COLO668 (cell line): ENCODE results near the gene CCL16.
A peak's percentile ranks its signal among the peaks of the same experiment; 100 is the strongest.
"Not testable (repeated sequence)": the region's sequence is repeated elsewhere in the genome, so short reads cannot be mapped to it uniquely, and the experiment has no call there.

Source experiments
- DNase-seq: peaks from one replicate; lab custom pipeline; 2025; ENCODE audit not compliant: unreplicated experiment; lab: John Stamatoyannopoulos, UW

CCL16 gene

GRCh38 chr17:35981246-35981645 lies at the start of gene CCL16:
Gene CCL16 (minus strand): TSS chr17:35981497. CDS start chr17:35981420, 77 bp downstream.
- no peak for DNase-seq

DNA sequence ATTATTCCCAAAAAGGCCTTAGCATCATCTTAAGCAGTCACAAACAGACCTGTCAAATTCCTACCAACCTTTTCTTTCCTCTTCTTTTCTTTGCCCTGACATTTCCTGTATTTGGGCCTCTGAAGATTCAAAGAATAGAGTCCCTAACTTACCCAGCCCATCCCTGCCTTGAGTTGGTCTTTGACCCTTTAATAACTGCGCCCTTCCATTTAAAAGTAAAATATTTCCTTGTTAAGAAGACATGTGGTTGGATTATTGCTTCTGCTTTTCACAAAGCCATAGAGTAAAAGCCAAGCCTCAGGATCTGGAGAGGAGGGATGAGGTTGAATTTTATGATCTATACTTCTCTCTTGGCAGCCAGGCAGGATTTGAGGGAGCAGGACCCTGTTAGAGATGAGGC lies 49.7 kb upstream of the CCL16 start:
- no peak for DNase-seq

DNA sequence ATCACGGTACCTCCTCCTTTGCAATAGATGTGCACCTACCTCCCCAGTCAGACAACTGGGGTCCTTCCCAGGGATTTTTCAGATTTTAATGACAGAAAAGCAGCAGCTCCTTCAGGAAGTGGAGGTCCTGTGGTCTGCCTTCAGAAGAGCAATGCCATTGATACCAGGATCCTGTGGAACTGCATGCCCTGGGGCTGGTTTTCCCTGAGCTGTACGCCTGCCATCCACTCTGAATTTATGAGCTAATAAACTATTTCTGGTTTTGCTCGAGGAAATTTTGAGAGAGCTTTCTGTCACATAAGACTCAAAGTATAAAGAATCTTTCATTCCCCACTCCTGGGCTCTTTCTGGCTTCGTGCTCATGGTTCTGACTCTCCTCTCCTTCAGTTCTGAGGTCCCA lies 46.5 kb upstream of the CCL16 start:
- DNase-seq: no peak

- DNase-seq: no peak
These were observed 43.0 kb upstream of the CCL16 start for GRCh38 chr17:36024106-36024869.

DNA sequence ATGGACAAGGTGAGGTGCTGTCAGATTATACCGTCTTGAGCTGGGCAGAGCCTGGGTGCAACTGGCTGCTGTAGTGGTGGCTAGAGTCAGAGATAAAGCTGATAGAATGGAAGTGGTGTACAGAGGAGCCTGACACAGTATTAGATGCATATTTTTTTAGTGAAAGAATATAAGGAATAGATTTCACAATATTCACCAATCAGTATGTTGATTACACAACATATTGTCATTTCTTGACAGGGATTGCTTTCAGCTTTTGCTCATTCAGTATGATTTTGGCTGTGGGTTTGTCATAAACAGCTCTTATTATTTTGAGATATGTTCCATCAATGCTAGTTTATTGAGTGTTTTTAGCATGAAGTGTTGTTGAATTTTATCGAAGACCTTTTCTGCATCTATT lies 38.1 kb upstream of the CCL16 start:
- no peak for DNase-seq

DNA sequence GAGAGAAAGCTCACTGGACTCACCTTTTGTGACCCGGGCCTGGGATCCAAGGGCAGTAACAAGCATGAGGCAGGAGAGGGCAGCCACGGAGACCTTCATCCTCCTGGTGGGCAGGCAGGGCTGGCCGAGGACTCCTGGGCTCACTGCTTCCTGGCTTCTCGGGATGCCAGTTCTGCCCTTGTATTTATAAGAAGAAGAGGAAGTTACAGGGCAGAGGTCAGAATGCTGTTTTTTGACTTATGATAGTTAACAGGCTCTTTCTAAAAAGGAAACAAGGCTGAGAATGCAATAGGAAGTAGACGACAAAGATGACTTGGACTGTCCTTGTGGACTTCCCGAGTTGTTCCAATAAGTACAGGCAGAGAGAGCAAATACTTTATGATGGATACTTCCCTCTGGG lies 36.5 kb upstream of the CCL16 start, which contains the start of gene CCL23:
Gene CCL23 (minus strand): TSS at position 174 of the 400 bp plus-strand sequence. CDS start 75 bp downstream, at position 99.
- DNase-seq: no peak

GRCh38 chr17:36016555-36016954 lies 35.3 kb upstream of the CCL16 start:
- no peak for DNase-seq

GRCh38 chr17:36015895-36016294 lies 34.6 kb upstream of the CCL16 start:
- not testable (repeated sequence) for DNase-seq

DNA sequence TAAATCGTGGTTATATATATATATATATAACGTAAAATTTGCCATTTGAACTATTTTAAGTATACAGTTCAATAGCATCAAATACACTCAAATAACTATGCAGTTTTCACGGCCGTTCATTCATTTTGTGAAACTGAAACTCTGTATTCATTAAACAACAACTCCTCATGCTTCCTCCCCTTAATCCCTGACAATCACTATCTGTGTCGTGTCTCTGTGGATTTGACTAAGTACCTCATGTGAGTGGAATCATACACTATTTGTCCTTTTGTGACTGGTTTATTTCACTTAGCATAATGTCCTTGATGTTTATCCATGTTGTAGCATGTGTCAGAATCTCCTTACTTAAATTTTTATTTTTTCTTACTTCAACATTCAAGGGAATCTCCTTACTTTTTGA lies 33.6 kb upstream of the CCL16 start:
- DNase-seq: no peak

GRCh38 chr17:36011201-36011600 lies 29.9 kb upstream of the CCL16 start:
- DNase-seq: no peak

GRCh38 chr17:36008998-36009665 lies 27.8 kb upstream of the CCL16 start:
- DNase-seq: peak; percentile 4

GRCh38 chr17:36004594-36005108 lies 23.4 kb upstream of the CCL16 start:
- no peak for DNase-seq

DNA sequence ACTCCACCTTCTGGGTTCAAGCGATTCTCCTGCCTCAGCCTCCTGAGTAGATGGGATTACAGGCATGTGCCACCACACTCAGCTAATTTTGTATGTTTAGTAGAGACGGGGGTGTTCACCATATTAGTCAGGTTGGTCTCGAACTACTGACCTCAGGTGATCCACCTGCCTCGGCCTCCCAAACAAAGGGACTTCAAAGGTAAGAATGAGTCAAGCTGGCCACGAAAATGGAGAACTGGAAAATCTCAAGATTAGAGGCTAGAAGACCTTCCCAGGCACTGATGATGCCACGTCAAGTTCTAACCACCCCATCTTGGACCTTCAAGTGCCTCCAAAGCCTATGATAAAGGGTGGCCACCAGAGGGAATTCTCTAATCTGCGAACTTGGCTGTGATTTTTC lies 21.3 kb upstream of the CCL16 start:
- DNase-seq: no peak

DNA sequence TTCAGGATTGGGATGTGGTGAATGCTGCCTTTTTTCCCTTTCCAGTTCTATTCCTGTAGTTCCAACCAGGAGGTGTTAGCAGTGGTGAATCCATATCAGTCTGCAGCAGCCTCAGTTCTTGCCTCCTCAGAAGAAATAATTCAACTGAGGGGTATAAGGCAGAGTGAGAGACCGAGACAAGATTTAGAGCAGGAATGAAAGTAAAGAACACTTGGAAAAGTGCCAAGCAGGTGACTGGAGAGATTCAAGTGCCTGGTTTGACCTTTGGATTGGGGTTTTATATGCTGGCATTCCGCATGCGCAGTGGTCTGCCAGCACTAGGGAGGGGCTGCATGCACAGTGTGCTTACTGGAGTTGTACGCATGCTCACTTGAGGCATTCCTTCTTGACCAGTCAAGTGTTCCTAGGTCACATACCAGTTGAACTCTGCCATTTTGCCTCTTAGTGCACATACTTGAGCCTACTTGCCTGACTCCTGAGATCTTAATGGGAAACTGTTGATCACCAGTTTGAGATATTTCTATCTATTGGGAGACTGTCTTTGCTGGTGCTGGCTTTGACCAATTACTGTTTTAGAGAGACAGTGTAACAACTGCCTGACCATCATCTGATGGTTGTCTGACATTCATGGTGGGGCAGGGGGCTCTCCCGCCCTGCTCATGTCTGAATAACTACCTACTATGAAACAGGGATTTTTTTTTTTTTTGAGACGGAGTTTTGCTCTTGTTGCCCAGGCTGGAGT lies 20.7 kb upstream of the CCL16 start:
- peak; percentile 44 for DNase-seq

GRCh38 chr17:36001110-36001771 lies 19.9 kb upstream of the CCL16 start, which contains the start of gene CCL15:
Gene CCL15 (minus strand): TSS chr17:36001553. CDS start chr17:36001492, 61 bp downstream.
- no peak for DNase-seq

GRCh38 chr17:36000732-36001109 lies 19.4 kb upstream of the CCL16 start:
- DNase-seq: no peak

DNA sequence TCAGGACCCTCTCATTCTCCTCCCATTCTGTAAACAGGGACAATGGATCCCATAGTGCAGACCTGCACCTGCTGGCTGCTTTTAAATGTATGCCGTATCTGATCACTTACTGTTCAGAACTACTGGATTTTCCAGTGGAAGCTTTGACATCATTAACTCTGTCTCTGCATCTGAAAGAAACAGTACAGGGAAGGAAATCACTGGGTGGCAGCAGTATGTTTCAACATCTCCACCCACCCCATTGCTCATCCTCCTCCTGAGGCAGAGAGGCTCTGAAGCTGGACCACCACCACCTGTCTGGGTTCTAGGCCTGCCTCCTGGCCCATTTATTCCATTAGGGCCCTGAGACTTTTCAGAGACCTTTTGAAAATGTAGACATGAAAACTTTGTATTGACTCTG lies 17.5 kb upstream of the CCL16 start:
- no peak for DNase-seq

DNA sequence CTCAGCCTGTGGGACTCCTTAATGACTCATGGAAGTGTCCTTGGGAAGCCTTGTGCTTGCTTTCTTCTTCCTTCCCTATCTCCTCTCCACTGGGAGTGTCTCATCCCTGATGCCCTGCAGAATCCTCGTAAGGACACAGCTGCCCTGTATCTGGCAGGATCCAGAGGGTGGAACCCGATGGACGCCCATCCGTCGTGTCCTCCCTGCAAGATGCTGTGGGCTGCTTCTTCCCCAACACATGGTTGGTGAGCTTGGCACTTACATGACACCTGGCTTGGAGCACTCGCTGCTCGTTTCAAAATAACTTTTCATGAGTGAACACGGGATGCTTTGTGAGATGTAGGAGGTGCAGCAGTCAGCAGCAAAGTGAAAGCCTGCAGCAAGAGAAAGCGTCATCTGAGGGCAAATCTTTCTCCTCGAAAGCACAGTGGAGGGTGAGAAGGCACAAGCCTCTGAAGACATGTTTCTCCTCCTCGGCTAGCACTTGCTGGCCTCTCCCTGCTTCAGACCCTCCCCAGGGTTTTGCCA lies 16.8 kb upstream of the CCL16 start:
- no peak for DNase-seq

- not testable (repeated sequence) for DNase-seq
These were observed 14.0 kb upstream of the CCL16 start for GRCh38 chr17:35995346-35995745.

GRCh38 chr17:35991075-35991474 lies 9.8 kb upstream of the CCL16 start:
- no peak for DNase-seq

DNA sequence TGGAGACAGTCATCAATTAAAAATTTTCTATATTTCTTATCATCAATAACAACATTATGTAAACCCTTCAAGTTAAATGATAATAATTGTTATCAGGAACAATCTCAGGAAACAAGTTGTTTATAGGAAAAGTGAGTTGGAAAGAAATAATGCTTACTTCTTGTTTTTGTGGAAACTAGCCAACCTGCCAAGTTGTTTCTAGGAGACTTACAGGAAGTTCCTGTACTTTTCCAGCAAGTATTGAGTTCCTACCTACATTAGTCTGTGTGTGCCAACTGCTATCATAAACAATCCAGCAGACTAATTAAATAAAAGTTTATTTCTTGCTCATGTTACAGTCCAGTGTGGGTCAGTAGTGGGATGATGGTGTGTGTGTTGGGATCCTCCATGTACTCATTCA lies 6.9 kb upstream of the CCL16 start:
- DNase-seq: no peak
